ENCODE measurements around the gene RARG. TPM values are rescaled to one million over a fixed set of nuclear protein-coding genes. Genes with fewer than 3 reads are reported as not detected.

RARG gene
- total and polyA plus RNA-seq, 2 donors (not counting 3 experiments of a cell fraction or from before 2014, with no cell fraction given), result 9.9 to 19.5 TPM

DNA sequence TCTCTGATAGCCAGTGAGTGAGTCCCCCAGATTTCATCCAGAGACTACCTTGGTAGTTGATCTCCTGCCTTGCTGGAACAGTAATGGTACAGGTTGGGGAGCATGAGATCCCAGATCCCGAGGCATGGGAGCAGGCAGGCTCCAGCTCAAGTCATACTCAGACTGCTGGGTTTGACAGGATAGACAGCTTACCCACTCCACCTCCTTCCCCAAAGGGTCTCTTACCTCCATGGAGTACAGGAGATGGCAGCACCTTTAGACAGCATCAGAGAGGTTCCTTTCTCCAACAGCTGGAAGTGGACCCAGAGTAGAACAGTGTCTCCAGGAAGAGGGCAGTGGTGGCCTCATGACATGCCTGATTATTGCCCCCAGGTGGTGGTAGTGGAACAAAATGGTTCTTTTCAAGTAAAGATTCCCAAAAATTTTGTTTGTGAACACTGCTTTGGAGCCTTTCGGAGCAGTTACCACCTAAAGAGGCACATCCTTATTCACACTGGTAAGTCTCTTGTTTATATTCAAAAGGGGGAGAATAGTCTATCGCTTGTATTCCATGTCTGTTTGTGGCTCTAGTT, 46.3 kb downstream of the RARG start:
- TF ChIP-seq JUN (IDR thresholded peaks at IDR 0.05; ENCODE audit: borderline replicate concordance, insufficient read depth, insufficient read length, low read depth) (no peak), GATA2 (IDR thresholded peaks at IDR 0.05; ENCODE audit: insufficient read depth, insufficient read length, low read depth, low read length) (no peak), EZH2 (IDR thresholded peaks at IDR 0.05; ENCODE audit: borderline replicate concordance, low read depth, low read length, severe bottlenecking) (no peak), MYC (IDR thresholded peaks at IDR 0.05; ENCODE audit: low read depth, low read length) (no peak), POLR2AphosphoS5 (IDR thresholded peaks at IDR 0.05; ENCODE audit: insufficient read depth, low read depth, low read length) (no peak), FOS (IDR thresholded peaks at IDR 0.05; ENCODE audit: borderline replicate concordance, insufficient read depth, low read length) (no peak), MAX (IDR thresholded peaks at IDR 0.05; ENCODE audit: insufficient read depth, insufficient read length) (no peak), POLR2A (IDR thresholded peaks at IDR 0.05; ENCODE audit: low read depth, low read length) (no peak)
- TF ChIP-seq, protein P1, sequence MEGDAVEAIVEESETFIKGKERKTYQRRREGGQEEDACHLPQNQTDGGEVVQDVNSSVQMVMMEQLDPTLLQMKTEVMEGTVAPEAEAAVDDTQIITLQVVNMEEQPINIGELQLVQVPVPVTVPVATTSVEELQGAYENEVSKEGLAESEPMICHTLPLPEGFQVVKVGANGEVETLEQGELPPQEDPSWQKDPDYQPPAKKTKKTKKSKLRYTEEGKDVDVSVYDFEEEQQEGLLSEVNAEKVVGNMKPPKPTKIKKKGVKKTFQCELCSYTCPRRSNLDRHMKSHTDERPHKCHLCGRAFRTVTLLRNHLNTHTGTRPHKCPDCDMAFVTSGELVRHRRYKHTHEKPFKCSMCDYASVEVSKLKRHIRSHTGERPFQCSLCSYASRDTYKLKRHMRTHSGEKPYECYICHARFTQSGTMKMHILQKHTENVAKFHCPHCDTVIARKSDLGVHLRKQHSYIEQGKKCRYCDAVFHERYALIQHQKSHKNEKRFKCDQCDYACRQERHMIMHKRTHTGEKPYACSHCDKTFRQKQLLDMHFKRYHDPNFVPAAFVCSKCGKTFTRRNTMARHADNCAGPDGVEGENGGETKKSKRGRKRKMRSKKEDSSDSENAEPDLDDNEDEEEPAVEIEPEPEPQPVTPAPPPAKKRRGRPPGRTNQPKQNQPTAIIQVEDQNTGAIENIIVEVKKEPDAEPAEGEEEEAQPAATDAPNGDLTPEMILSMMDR (IDR thresholded peaks at IDR 0.05; ENCODE audit: extremely low read depth in 1 of 2, insufficient read depth in 1 of 2, low read depth in 1 of 2, low read length in 2 of 2), result no peak

More for the DNA sequence above, 46.3 kb downstream of the RARG start:
- DNase-seq (ENCODE audit: low read depth, low spot score) (no peak), FAIRE-seq (no peak)
- BruUV-seq (replicated peaks), result no TSS peak
- no peak overlapping the region for H3K4me3 ChIP-seq (replicated peaks in 1 of 3; ENCODE audit: insufficient read depth in 1 of 3, low read depth in 1 of 3, low read length in 3 of 3)
- H3K9ac ChIP-seq (replicated peaks; ENCODE audit: extremely low read depth, insufficient read depth, low read length), result no peak overlapping the region
- H3K36me3 ChIP-seq (ENCODE audit: control insufficient read depth in 2 of 2, extremely low read depth in 1 of 2, insufficient read depth in 2 of 2, low read length in 2 of 2), result peaks cover 27 to 34% of the 10 kb centered on the region in 2 experiments
- no peaks in the 10 kb centered on the region for H3K9me3 ChIP-seq (replicated peaks; ENCODE audit: control insufficient read depth, insufficient read depth, low read length)
- no peaks in the 10 kb centered on the region for H3K9me1 ChIP-seq (replicated peaks; ENCODE audit: control insufficient read depth, extremely low read depth, insufficient read depth, low read length)
- no peak overlapping the region for H3K27ac ChIP-seq (ENCODE audit: insufficient read depth, low read depth, low read length)
- H3K4me2 ChIP-seq (ENCODE audit: insufficient read depth, low read length), result no peak overlapping the region
- no peak overlapping the region for H2AFZ ChIP-seq (ENCODE audit: low read depth, low read length)
- H3K79me2 ChIP-seq (ENCODE audit: control insufficient read depth, insufficient read depth, low read length), result peaks cover 20% of the 10 kb centered on the region
- no peaks in the 10 kb centered on the region for H3K27me3 ChIP-seq (ENCODE audit: control insufficient read depth in 2 of 2, insufficient read depth in 2 of 2, low read length in 2 of 2)
- intact Hi-C loops (cut with micrococcal nuclease), result no loop called here
- ChIA-PET CTCF (interaction anchor here (0.5 to 3.4 kb wide), 3 partner anchors 12 to 201 kb away, joined by 3 to 28 read pairs (median 3); no protein-coding TSS in a partner anchor), POLR2A (no interaction called here)
- dilution Hi-C loops (cut with MboI; ENCODE audit: extremely low pct_ligation_motif_present, low sequenced_read_pairs), result loop anchor here (10.0 kb wide), 1 partner anchor 51 kb away; no protein-coding TSS in a partner anchor
- H4K20me1 ChIP-seq (replicated peaks; ENCODE audit: control insufficient read depth, extremely low read depth, insufficient read depth, low read length), result no peaks in the 10 kb centered on the region
- peaks cover 21% of the 10 kb centered on the region for H3K4me1 ChIP-seq (ENCODE audit: control insufficient read depth, extremely low read depth, insufficient read depth, low read length)
